Tongue (tissue), 2 donors: ENCODE data around the gene ST6GALNAC2. TPM values are rescaled to one million over a fixed set of nuclear protein-coding genes. Genes with fewer than 3 reads are reported as not detected.

Source experiments
- DNase-seq: peaks from one replicate; pipeline ENCODE4 v3.0.0-alpha.2; 2015
- total RNA-seq: library from RNA; depleted of rRNA; stranded (reverse); fragments of >200 nt; gene quantifications from one replicate; pipeline ENCODE4 v1.2.3, GENCODE V29; 2014

ST6GALNAC2 gene
- total RNA-seq, 1 donor from 2014 or later = 11.7 TPM

GRCh38 chr17:76599694-76600460, 14.2 kb upstream of the ST6GALNAC2 start:
- DNase-seq = peak; percentile 48

DNA sequence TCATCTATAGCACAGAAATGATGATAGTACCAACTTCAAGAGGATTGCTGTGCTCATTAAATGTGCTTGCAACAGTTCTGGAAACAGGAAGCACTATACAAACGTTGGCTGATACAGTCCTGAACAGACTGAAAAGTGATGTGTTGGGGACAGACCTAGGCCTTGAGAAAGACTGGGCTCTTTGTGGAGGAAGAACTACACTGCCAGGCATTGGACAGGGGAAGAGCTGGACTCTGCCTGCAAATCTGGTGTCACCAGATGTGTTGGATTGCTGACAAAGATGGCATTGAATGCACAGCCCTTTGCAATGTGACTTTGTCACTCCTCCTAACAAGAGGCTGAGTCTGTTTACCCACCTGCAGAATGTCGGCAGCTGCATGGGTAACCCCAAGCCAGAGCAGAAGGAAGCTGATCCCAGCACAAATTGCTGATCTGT, 12.4 kb upstream of the ST6GALNAC2 start:
- DNase-seq = no peak

GRCh38 chr17:76597156-76598003, 11.7 kb upstream of the ST6GALNAC2 start:
- peak; percentile 62 for DNase-seq

DNA sequence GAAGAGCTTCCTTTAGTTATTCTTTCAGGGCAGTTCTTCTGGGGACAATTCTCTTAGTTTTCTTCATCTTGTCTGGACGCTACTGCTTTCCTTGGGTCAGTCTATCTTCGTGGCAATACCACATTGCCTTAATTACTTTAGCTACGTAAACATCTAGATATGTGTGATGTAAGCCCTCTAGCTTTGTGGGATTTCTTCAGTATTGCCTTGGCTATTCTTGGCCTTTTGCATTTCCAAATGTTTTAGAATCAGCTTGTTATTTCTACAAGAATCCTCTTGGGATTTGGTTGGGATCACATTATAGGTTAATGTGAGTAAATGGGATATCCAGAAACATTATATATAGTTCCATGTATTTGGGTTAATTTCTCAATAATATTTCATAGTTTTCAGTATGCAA, 9.0 kb upstream of the ST6GALNAC2 start:
- no peak for DNase-seq

DNA sequence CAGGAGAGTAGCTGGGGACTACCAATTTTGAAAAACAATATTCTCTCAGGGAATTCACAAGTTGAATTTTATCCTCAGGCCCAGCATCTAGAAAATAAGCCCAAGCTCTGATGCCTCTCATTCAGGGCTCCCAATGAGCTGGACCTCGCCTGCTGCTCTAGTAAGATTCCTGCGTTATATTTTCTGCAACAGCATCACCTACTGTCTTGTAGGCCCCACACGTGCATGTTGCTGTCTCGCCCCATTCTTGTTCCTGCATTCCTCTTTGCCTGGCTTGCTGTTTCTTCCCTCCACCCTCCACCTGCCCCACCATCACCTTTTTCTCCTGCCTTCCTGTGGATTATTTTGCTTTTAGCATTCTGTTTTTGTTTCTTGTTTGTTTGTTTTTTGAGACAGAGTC, 8.3 kb upstream of the ST6GALNAC2 start:
- no peak for DNase-seq

- DNase-seq = no peak
Measured at GRCh38 chr17:76593384-76593826, 7.7 kb upstream of the ST6GALNAC2 start.

DNA sequence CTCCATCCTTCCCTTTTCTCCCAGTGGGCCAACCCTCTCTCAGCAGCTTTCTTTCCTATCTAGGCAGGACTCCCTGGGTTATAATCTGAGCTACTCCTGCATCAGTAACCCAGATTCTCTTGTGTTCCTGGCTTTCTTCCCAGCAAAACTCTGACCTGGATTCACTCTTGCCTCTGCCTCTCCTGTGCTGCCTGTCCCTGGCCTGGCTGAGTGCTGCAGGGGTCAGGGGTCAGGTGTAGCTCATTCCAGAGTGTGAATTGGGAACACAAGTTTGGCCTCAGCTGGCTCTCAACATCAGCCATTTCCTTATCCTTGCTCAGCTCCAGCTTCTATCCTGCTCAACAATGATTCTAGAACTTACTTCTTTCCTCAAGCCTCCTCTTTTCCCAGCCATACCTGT, 2.5 kb upstream of the ST6GALNAC2 start:
- no peak for DNase-seq

DNA sequence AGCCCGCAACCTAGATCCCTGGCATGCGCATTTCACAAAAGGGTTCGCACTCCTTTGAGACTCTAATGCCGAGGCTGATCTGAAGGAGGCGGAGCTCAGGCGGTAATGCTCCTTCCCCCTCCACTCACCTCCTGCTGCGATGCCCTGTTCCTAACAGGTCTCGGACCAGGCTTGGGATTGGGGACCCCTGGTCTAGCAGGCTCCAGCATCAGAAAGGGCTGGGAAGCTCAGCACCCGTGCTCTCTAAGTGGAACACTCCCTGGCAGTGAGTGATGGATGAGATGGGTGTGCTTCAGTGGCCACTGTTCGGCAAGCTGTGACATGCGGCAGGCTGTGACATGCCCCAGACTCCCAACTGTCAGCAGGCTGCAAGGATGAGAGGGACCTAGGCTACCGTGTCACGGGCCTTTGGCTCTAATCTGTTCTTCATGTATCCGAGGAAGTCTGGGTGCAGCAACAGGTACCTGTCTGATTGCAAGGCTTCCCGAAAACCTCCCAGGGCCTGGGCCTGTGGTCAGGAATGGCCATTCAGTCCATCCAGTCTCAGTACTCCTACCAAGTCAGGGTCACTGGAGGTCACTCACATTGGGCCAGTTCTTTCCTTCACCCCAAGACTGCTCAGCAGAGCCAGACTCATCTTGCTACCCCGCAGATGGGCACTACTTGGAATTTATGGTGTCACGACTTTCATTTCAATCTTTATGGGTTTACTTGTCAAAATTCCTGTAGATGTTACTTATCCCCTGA, 1.3 kb upstream of the ST6GALNAC2 start:
- no peak for DNase-seq

- DNase-seq = no peak
Measured at GRCh38 chr17:76585033-76585648, 519 bp downstream of the ST6GALNAC2 start.

DNA sequence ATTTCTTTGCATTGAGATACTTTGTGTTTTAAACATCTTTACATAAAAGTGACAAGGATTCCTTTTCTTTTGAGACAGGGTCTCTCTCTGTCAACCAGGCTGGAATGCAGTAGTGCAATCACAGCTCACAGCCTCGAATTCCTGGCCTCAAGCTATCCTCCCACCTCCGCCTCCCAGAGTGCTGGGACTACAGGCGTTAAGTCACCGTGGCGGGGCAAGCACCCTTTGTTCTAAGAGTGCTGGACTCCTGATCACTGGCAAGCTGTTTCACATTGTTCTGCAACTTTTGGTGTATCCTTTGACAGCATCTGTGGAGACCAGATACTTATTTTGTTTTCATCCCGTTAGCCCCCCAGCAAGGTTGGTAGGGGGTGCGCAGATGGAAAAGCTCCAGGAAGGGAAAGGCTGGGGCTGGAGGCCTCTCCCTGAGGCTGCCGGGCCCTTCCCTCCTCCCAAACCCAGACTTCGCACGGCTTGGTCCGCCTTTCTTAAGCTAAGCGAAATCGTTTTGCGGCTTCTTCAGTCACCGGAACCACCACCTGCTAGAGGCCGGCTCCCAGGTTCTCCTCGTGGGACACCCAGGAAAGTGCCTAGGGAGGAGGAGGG, 1.1 kb downstream of the ST6GALNAC2 start:
- no peak for DNase-seq

DNA sequence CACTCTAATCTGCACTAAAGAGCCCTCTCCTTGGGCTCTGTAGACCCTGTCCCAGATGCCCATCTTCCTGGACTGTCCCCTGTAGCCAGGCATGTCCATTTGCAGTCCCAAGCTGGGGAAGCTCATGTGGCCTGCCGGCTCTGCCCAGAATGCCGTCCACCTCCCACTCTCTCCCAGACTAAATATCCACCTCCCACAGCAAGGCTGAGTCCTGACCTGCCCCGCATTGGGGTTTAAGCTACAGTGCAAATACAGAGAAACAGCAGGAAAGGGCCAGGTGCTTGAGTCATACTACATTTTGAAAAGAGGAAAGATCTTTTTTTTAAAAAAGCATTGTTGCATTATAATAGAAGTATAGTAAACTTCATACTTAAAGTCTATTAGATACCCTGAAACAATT, 3.0 kb downstream of the ST6GALNAC2 start:
- no peak for DNase-seq

DNA sequence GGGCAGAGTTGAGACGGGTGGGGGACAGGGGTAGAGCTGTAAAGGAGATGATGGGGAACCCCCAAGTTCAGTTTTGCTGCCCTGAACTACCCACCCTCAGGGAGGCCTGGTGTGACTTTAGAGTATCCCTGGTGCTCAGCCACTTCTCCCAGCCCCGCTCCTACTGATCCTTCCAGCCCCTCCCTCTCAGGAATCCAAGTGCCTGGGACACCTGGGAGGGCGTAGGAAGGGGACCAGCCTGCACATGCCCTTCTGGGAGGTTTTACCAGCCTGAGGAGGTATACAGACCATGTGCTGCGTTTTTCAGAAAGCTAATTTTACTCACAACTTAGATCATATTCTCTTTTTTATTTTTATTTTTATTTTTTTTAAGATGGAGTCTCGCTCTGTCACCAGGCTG, 4.1 kb downstream of the ST6GALNAC2 start:
- DNase-seq = peak; percentile 52

DNA sequence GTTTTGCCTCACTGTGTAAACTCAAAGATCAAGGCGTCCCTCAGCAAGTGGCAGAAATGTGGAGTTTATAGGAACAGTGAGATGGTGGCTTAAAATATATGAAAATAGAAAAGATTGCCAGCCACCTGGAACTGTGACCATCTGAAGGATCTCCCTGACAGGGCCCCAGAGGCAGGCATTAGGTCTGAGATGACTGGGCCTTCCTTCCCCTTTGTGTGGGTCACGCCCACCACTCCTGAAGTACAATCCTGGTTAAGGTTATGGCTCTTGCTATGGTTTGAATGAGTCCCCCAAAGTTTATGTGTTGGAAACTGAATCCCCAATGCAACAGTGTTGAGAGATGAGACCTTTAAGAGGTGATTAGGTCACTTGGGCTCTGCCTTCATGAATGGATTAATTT, 6.4 kb downstream of the ST6GALNAC2 start:
- DNase-seq = no peak

DNA sequence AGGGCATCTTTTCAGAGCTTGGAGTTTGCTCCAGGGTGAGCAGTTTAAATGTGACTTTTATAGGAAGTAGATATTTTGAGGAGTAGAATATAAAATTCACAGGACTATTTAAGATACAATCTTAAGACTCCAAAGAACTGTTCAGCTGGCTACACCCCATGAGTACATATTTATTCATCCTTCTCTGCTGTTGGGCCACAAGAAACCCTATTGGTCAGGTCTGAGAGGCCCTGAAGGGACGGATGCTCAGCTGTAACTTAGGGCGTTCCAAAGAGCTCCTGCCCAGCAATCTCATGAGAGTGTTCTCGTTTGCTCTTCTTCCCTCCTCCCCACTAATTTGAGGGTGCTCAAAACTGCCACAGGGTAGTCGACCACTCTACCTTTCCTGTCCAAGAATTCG, 7.3 kb downstream of the ST6GALNAC2 start:
- DNase-seq = peak; percentile 48

- DNase-seq = no peak
Measured at GRCh38 chr17:76577876-76578275, 7.8 kb downstream of the ST6GALNAC2 start.

DNA sequence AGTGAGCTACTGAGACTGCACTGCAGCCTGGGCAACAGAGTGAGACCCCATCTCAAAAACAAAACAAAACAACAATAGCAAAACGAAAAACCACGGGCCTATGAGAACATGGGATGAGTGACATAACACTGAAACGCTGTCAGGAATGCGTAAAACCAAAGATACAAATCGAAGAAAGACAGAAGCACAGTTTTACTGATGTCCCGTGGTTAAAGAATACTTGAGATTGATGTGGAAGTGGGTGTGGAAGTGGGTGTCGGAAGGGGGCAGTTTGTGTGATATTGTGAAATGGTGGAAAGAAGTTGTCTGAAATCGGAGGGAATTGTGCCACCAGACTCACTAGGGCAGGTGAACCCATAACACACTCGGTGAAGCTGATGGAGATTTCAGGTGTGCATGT, 9.5 kb downstream of the ST6GALNAC2 start:
- DNase-seq = no peak

DNA sequence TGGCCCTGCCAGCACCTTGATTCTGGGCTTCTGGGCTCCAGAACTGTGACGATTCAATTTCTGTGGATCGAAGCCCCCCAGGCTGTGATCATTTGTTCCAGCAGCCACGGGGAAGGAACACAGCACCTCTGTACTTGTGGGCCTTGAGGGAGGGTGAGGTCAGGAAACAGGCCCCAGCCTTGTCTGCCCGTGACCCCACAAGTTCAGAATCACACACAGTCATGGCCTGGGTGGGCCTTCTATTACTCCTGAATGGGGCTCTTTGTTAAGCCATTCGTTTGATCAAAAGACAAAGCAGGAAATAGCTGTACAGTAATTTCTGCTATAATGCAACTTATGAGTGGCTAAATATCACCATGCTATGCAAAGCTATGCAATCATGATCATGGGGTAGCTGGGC, 10.1 kb downstream of the ST6GALNAC2 start:
- DNase-seq = no peak

DNA sequence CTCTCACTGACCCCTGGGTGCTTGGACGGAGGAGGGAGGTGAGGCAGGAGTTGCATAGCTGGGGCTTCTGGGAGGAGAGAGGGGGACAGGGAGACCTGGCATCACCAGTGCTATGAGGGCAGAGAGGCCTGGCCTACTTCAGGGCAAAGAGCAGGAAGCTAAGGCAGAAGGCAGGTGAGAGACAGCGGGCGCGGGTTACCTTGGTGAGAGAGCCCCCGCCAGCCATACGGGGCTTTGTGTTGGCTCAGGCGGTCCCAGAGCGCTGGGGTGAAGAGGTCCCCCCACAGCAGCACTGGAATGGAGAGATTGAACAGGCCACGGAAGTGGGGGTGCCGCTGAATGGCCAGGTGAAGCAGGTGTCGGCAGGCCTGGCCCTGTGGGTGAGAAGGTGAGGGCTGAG, 11.5 kb downstream of the ST6GALNAC2 start:
- no peak for DNase-seq

GRCh38 chr17:76573096-76573495, 12.6 kb downstream of the ST6GALNAC2 start:
- no peak for DNase-seq

DNA sequence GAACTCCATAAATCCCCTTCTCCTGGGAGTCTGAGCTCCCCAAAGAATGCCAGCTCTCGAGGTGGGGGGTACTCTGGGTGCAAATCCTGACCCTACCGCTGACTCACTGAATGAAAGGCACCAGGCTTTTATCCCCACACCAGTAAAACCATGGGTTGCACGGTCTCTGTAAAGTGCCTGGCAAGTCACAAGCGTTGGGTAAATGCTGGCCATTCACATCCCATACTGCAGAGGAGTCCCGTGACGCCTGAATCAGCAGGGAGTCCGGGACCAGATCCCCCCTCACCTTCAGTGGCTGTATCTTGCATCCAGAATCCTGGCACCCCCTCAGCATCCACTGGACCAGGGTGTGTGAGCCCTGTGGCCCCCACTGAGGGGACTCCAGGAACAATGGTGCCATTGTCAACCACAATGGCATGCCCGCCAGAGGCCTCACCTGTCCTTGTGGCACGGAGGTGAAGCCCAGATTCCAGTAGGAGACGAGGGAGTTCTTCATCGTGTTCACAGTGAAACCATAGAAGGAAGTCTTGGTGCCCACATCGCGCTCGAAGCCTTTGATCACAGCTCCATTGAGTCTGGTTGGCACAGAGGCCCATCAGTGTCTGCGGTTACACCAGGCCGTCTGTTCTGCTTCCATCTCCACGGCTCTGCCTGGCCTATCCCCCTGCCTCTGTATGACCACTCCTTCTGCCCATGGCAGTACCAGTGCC, 13.3 kb downstream of the ST6GALNAC2 start:
- no peak for DNase-seq

DNA sequence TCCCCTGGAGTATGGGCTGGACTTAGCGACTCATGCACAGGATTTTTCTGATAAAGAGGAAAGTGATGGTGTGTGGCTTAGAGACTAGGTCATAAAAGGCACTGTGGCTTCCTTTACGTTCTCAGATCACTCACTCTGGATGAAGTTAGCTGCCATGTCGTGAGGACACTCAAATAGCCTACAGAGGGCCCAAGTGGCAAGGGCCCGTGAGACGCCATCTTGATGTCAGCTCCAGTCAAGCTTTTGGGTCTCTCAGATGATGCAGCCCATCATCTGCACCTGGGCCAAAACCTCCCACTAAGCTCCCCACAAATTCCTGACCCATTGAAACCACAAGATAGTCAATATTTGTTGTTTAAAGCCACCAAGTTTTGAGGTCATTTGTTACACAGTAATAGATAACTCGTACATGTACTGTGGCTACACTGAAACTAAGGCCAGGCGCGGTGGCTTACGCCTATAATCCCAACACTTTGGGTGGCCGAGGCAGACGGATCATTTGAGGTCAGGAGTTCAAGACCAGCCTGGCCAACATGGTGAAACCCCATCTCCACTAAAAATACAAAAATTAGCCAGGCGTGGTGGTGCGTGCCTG, 14.7 kb downstream of the ST6GALNAC2 start:
- DNase-seq = no peak
